HG03439 (cell line): ENCODE results near the gene PIGK.
"Not testable (repeated sequence)": the region's sequence is repeated elsewhere in the genome, so short reads cannot be mapped to it uniquely, and the experiment has no call there.

ENCODE experiments used
- ATAC-seq: cut with Tn5 transposase; IDR thresholded peaks from one replicate; pipeline ENCODE4 v1.9.1; 2021; ENCODE audit warnings: mild to moderate bottlenecking, moderate library complexity; ENCODE audit not compliant: unreplicated experiment

PIGK gene

DNA sequence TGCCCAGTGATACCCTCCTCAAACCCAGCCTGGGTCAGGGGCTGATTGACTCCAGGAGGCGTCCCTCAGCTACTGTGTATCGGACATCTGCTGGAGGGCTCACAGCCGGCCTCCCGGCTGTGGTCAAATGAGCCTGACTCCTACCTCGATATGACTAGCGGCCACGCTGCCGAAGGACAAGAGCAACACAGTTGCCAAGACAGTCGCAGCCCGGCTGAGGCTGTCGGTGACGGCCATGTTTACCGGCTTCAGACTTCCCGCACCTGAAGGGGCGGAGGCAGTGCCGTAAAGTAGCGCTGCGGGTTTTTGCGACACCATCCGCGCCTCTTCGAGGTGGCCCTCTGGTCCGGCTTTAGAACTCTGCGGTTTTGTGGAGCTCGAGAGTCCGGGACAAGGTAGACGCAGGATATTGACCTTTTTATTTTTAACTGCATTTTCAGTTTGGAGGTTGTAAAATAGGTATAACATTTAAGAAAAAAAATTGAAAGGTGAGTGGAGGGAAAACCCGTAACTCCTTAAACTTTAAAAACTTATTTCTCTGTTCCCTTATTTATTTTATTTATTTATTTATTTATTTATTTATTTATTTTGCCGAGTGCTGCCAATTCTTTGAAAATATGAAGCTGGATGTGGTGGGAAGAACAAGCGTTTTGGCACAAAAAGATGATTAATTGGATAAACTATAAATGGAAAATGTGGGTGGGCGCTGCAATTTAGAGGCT is at the start of gene PIGK:
TSS of gene PIGK (minus strand) at position 265 of the 722 bp plus-strand sequence. CDS start at position 237, 28 bp downstream.
- ATAC-seq, result peak; percentile 99

DNA sequence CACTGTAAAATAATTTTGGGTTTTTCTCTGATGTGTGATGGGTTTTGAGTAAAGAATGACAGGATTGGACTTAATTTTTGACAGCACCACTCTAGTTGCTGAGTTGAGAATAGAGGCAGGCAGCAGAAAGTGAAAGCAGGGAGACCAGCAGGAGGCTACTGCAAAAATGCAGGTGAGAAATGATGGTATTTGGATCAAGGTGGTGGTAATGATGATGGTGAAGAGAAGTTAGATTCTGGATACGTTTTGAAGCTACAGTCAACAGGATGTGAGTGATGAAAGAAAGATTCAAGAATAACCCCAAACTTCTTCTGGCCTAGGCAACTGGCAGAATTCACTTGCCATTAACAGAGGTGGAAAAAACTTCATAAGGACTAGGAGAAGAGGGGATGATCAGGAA is 47.8 kb upstream of the PIGK start:
- ATAC-seq, result no peak

DNA sequence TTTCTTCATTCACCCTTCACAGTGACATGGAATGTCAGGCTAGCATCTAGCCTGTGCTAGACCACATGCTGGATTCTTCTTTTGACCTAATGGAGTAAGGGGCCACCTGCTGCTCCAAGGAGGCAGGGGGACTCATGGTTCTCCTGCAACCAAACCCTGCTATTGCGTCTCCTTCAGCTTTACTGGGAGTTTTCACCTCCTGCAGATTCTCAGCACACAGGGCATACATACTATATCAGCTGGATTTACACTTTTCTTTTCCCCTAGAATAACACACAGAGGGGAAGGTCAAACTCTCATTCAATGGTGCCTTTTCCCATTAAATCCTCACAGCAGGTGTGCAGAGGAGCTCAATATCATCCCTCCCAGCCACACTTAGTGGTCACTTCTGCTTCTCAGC is 46.0 kb upstream of the PIGK start:
- ATAC-seq, result no peak

DNA sequence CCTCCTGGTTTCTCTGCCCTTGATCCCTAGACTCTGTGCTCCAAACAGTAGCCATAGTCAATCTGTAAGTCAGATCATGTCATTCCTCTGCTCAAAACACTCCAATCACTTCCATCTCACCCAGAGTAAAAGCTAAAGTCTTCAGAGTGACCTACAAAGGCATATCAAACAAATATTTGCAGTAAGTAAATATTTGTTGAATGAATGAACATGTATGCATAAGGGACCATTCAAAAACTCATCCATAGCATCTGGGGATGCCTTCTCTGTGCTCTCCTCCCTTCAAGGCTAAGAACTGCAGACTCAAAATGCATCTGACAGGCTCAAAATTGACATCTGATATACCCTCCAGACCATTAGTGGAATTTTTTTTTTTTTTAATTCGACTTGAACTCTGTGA is 44.5 kb upstream of the PIGK start:
- ATAC-seq, result no peak

DNA sequence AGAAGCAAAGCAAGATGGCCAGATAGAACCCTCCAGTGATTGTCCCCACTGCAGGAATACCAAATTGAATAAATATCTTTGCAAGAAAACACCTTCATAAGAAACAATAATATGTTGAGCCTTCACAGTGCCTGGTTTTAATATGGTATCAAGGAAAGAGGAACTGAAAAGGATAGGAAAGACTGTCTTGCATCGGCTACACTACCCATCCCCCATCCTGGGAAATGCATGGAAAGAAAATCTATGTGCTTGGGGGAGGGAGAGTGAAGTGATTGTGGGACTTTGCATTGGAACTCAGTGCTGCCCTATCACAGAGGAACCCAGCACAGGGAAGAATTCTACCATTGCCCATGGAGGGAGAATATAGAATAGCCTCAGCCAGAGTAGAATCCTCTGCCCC is 34.0 kb upstream of the PIGK start:
- ATAC-seq, result no peak

DNA sequence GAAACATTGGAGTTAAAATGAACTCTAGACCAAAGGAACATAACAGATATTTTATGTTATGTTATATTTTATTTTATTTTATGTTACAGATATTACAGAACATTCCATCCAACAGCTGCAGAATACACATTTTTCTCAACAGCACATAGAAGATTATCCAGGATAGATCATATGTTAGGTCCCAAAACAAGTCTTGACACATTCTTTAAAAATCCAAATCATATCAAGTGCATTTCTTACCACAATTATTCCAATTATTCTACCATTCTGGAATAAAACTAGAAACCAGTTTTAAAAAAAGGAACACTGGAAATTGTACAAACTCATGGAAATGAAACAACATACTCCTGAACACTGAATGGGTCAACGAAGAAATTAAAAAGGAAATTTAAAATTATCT is 30.9 kb upstream of the PIGK start:
- ATAC-seq, result no peak

DNA sequence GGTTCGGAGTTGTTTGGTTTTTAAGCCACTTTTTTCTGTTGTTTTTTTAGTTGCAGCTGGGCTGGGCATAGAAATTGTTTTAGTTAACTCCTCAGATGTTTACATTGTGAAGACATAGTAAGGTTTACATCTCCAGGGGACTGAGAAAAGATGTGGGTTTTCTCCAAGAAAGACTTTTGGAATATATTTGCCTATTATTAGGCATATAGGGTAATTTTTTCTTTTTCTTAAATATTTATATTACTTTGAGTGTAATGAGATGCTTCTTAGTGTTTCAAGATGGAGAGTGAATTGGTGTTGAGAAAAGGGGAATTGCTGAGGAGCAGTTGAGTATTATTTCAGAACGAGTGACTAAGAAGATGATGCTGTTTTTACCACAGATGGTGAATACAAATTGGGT is 26.6 kb upstream of the PIGK start:
- no peak for ATAC-seq

DNA sequence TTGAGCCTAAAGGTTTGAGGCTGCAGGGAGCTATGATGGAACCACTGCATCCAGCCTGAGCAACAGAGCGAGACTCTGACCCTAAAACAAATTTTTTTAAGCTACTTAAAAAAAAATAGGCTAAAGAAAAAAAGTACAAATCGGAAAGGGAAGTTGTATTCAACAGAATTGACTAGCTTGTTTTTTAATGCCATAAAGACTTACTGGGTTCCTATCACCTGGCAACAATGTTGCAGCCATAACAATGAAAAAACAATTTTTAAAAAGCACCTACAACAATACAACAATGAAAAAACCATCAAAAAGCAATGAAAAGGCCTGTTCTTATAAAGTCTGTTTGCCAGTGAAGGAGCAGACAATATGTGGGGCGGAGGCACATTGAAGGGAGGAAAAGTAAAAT is 20.1 kb upstream of the PIGK start:
- ATAC-seq, result no peak

DNA sequence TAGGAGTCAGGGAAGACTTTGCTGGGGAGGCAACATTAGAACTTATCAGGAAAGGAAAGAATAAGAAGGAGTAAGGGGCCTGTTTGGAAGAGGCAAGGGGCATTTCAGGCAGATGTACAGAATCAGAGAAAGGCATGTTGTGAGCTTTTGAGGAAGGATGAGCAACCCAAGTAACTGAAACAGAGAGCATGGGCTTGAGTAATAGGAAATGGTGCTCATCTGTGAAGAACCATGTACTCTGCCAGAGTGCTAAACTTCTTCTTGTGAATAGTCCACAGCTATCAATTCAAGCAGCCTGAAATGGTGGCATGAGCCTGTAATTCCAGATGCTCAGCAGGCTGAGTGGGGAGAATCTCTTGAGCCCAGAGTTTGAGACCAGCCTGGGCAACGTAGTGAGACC is 19.2 kb upstream of the PIGK start:
- no peak for ATAC-seq

DNA sequence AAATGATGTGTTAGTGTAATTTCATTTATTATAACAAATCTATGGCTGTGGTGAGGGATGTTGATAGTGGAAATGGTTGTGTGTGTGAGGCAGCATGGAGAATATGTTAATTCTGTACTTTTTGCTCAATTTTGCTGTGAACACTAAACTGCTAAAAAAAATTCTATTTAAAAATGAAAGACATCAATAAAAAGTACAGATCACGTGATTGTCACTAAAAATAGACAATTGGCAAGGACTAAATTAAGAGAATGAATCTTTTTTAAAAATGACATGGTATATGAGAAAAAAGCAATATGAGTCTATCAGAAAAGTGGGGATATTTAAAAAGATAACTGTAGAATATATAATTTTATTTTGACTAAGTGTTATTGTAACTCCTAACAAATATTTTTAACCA is 15.7 kb upstream of the PIGK start:
- ATAC-seq, result no peak

DNA sequence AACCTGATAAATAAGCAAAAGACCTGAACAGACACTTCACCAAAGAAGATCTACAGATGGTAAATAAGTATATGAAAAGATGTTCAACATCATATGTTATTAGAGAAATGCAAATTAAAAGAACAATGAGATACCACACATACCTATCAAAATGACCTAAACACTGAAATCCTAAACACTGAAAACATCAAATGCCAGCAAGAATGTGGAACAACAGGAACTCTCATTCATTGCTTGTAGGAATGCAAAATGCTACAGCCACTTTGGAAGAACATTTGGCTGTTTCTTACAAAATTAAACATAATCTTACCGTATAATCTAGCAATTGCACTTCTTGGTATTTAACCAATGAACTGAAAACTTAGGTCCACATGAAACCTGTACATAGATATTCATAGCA is 14.9 kb upstream of the PIGK start:
- no peak for ATAC-seq

DNA sequence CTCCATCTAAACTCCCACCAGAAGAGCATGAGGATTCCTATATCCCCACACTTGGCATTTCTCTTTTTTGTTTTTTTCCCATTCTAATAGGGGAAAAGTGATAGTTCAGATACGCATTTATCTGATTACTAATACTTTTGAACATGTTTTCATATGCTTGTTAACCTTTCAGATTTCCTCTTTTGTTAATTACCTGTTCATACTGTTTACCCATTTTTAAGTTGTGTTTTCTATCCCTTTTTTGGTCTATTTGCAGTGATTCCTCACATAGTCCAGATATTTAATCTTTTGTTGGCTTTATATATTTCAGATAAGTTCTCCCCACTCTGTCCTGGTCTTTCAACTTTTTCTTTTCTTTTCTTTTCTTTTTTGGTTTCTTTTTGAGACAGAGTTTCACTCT is 13.6 kb upstream of the PIGK start:
- no peak for ATAC-seq

DNA sequence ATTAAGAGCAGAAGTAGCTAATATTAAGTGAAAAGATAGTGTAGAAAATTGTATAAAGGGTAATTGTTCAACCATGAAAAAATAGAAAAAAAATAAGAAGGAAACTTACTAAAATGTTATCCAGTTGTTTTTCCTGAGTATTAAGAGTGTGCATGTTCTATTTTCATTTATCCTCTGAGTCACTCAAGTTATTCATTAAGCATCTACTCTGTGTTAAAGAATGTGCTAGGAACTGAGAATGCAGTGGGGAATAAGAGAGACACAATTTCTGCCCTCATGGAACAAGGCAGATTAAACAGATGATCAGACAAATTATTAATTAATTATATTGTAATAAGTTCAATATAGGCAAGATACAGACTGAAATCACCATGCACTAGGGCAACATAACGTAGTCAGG is 10.8 kb upstream of the PIGK start:
- no peak for ATAC-seq

DNA sequence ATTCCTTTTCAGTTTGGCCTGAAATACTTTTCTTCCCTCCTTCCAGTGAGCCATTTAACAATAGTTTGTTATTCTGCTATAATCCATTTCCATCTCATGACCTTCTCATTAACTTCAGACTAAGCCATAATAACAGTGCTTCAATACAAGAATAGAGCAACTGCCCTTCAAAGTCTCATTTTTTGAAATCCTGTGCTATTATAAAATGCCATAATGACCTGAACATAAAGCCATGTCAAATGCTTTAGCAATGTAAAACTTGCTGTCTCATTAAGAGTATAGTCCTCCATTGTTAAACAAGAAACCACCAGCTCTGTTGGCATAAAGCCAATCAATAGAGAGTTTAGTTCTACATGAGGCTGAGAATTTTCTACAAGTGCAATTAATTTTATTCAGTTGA is 9.6 kb upstream of the PIGK start:
- ATAC-seq, result no peak

DNA sequence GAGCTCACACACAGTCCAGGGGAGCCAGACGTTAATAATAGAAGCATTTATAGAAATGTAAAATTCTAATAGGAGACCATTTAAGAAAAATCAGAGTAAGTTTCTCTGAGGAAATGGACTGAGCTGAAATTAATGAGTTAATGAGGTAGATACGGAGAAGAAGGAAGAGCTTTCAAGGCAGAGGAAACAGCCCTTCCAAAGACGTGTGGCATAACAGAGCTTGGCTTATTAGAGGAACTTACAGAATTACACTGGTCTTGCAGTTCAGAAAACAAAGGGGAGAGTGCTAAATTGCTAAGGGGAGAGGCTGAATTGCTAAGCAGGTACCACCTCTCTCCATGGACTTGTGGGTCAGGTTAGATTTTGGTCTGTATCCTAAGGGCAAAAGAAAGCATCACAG is 8.2 kb upstream of the PIGK start:
- no peak for ATAC-seq

DNA sequence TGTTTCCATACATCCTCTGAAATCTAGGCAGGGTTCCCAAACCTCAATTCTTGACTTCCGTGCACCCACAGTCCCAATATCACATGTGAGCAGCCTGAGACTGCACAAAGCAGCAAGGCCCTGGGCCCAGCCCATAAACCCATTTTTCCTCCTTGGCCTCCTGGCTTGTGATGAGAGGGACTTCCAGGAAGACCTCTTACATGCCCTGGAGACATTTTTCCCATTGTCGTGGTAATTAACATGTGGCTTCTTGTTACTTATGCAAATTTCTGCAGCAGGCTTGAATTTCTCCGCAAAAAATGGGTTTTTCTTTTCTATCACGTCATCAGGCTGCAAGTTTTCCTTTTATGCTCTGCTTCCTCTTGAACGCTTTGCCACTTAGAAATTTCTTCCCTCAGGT is 3.3 kb upstream of the PIGK start:
- ATAC-seq, result no peak

DNA sequence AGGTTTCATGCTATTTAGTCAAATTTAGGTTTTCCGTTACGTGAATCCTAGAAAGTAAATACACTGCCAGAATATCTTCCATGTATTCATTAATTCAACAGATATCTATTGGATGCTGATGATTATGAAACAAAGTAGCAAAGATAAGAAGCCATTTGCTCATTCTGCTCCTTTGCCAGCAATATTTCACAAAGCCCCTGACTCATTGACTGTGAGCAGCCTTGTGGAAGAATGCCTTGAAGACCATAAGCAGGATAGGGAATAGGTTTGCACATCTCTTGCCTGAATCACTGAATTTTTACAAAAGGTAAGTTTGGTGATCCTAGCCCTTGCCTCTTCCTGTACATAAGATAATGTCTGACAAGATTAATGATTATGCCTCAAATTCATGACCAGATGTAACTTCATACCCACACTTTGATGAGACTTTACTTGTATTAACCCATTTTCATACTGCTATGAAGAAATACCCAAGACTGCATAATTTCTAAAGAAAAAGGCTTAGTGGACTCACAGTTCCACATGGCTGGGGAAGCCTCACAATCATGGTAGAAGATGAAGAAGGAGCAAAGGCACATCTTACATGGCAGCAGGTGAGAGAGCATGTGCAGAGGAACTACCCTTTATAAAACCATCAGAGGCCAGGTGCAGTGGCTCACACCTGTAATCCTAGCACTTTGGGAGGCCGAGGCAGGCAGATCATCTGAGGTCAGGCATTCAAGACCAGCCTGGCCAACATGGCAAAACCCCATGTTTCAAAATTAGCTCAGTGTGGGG is 1.6 kb upstream of the PIGK start:
- ATAC-seq, result no peak

DNA sequence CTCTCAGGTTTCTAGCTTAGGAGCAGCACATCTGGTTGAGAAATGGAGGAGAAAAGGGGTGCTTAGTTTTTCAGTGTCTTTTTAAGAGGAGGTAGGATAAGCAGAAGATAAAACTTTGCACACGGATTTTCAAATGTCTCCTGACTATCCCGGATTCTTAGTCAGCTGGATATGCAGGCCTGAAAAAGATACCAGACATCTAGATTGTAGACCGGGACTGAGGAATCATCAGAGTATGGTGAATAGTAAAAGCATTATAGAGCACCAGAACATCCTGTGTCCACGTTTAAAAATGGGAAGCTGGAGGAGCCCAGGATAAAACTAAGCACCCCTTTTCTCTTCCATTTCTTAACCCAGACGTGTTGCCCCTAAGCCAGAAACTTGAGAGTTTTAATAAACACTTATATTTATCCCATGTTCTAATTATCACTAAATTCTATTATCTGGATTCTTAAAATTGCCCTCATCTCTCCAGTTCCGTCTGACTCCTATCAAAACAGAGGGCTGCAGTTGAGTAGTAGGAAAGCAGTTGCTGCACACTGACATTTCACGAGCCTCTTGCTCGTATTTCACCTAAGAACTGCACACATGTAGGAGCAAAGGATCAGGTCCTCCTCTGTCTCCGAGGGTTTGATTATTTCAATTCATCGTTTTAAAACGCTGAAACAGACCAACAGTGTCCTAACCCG is 609 bp downstream of the PIGK start:
- peak; percentile 29 for ATAC-seq

DNA sequence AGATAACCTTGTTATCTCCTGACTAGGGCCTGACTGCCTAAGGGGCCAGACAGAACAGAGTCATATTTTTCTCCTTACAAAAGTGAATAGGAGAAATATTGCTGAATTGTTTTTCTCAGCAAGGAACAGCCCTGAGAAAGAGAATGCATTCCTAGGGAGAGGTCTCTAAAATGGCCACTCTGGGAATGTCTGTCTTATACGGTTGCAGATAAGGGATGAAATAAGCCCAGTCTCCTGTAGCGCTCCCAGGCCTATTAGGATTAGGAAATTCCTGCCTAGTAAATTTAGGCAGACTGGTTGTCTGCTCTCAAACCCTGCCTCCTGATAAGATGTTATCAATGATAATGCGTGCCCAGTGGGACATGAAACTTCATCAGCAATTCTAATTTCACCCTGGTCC is 15.2 kb downstream of the PIGK start:
- not testable (repeated sequence) for ATAC-seq

DNA sequence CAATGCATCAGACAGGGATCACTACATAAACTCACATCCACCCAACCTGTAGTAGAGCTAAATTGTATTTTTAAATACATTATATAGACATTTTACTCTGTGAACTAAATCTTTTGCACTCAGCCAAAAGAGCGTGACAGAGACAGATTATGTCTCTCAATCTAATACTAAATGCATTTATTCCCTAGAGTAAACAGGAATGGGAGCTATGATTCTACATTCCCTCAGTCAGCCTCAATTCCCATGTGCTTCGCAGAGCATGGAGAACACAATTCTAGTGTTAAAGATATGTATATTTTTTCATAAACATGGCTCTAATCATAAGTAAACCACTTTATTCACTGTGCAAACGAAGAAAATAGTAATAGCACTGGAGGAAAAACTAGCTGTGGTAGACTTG is 16.5 kb downstream of the PIGK start:
- ATAC-seq, result no peak

DNA sequence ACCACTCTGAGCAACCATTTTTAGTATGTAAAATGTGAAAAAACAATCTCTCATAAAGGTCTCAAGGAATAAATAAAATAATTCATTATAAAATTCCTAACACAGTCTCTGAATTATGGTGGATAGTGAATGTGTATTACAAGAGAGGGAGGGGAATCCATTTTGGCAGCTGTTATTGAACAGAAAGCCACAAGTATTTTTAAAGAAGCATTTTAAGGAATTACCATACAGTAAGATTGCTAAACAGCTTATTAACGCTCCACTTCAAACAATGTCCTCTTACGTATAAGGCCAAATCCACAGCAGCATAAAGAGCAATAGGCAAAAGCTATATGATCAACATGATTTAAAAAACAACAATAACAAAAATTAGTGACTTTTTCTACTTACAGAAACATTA is 18.4 kb downstream of the PIGK start:
- no peak for ATAC-seq

DNA sequence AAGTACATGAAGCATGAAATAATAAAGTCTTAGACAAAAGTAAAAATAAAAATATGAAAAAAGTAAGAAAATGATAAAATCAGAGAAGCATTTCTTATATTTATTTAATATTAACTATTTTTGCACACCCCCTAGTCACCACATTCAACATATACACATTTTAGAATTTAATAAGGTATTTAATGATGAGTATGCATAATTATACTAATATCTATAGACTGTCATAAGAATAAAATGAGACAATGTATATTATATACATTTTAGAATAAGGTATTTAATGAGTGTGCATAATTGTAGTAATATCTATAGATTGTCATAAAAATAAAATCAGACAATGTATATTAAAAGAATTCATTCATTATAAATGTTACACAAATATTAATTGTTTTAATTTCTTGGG is 18.9 kb downstream of the PIGK start:
- no peak for ATAC-seq
